Osteocyte (in vitro differentiated cells): ENCODE measurements around the gene NXN. TPM values are rescaled to one million over a fixed set of nuclear protein-coding genes. Genes with fewer than 3 reads are reported as not detected.
"Not testable (repeated sequence)": the region's sequence is repeated elsewhere in the genome, so short reads cannot be mapped to it uniquely, and the experiment has no call there.

Source experiments
- DNase-seq: peaks from one replicate; pipeline ENCODE4 v3.0.0; 2021; ENCODE audit warnings: mixed read lengths; ENCODE audit not compliant: unreplicated experiment; ENCODE audit errors: extremely low spot score
- H3K27ac Mint-ChIP-seq: one replicate; pipeline ENCODE4 v1.8.0; 2021; ENCODE audit warnings: mild to moderate bottlenecking, mixed read lengths; ENCODE audit not compliant: unreplicated experiment
- H3K27me3 Mint-ChIP-seq: one replicate; pipeline ENCODE4 v1.8.0; 2021; ENCODE audit warnings: mixed read lengths; ENCODE audit not compliant: unreplicated experiment
- H3K36me3 Mint-ChIP-seq: one replicate; pipeline ENCODE4 v1.8.0; 2021; ENCODE audit warnings: mixed read lengths; ENCODE audit not compliant: unreplicated experiment
- H3K4me1 Mint-ChIP-seq: one replicate; pipeline ENCODE4 v1.8.0; 2021; ENCODE audit warnings: mixed read lengths; ENCODE audit not compliant: unreplicated experiment
- H3K4me3 Mint-ChIP-seq: one replicate; pipeline ENCODE4 v1.8.0; 2021; ENCODE audit warnings: mild to moderate bottlenecking, moderate library complexity, mixed read lengths; ENCODE audit not compliant: unreplicated experiment
- H3K9me3 Mint-ChIP-seq: one replicate; pipeline ENCODE4 v1.8.0; 2021; ENCODE audit warnings: mixed read lengths; ENCODE audit not compliant: unreplicated experiment
- total RNA-seq: library from RNA; stranded (reverse); gene quantifications from 2 replicates; pipeline ENCODE4 v1.2.1, GENCODE V29; 2021
- TF ChIP-seq, protein P1 (sequence below): fragments of 200-600 bp; sonication (generic); IDR thresholded peaks from 2 replicates; pipeline ENCODE4 v1.5.0; 2021; ENCODE audit warnings: antibody characterized with exemption, mild to moderate bottlenecking, moderate library complexity

The NXN gene
- total RNA-seq, 1 donor from 2014 or later = 123 TPM

DNA sequence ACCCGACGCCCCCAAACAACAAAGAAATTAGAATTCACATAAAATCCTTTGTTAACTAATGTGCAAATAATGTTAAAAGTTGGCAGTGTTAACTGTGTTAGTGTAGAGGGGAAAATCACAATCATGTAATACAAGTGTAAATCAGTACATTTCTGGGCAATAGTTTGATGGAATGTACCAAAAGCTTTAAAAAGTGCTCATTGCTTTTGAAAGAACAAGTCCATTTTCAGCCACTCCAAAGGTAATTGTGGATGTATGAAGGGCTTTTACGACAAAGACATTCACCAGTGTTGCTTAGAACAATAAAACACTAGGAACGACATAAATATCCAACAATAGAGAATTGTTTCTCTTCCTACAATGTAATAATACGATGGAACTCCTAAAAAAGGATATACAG, 206.6 kb downstream of the NXN start:
- no peaks in the 10 kb centered on the region for H3K27me3 Mint-ChIP-seq
- H3K4me3 Mint-ChIP-seq = no peak overlapping the region
- H3K36me3 Mint-ChIP-seq = peaks cover 51% of the 10 kb centered on the region
- H3K9me3 Mint-ChIP-seq = no peaks in the 10 kb centered on the region
- TF ChIP-seq, protein P1, sequence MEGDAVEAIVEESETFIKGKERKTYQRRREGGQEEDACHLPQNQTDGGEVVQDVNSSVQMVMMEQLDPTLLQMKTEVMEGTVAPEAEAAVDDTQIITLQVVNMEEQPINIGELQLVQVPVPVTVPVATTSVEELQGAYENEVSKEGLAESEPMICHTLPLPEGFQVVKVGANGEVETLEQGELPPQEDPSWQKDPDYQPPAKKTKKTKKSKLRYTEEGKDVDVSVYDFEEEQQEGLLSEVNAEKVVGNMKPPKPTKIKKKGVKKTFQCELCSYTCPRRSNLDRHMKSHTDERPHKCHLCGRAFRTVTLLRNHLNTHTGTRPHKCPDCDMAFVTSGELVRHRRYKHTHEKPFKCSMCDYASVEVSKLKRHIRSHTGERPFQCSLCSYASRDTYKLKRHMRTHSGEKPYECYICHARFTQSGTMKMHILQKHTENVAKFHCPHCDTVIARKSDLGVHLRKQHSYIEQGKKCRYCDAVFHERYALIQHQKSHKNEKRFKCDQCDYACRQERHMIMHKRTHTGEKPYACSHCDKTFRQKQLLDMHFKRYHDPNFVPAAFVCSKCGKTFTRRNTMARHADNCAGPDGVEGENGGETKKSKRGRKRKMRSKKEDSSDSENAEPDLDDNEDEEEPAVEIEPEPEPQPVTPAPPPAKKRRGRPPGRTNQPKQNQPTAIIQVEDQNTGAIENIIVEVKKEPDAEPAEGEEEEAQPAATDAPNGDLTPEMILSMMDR = no peak
- DNase-seq = no peak
- H3K27ac Mint-ChIP-seq = no peak overlapping the region
- H3K4me1 Mint-ChIP-seq = peaks cover 21% of the 10 kb centered on the region

GRCh38 chr17:767076-767475, 212.5 kb downstream of the NXN start:
- TF ChIP-seq, protein P1 = no peak
- no peak for DNase-seq
- no peak overlapping the region for H3K4me3 Mint-ChIP-seq
- no peaks in the 10 kb centered on the region for H3K9me3 Mint-ChIP-seq
- H3K27ac Mint-ChIP-seq = no peak overlapping the region
- H3K36me3 Mint-ChIP-seq = peaks cover 49% of the 10 kb centered on the region
- H3K27me3 Mint-ChIP-seq = no peaks in the 10 kb centered on the region
- no peaks in the 10 kb centered on the region for H3K4me1 Mint-ChIP-seq

- no peaks in the 10 kb centered on the region for H3K9me3 Mint-ChIP-seq
- no peaks in the 10 kb centered on the region for H3K27me3 Mint-ChIP-seq
Measured at GRCh38 chr17:760371-760770, 219.2 kb downstream of the NXN start.

GRCh38 chr17:759964-760363, 219.6 kb downstream of the NXN start:
- Mint-ChIP-seq H3K4me1 (no peaks in the 10 kb centered on the region), H3K36me3 (peaks cover 42% of the 10 kb centered on the region), H3K27me3 (no peaks in the 10 kb centered on the region), H3K4me3 (no peak overlapping the region), H3K27ac (no peak overlapping the region), H3K9me3 (no peaks in the 10 kb centered on the region)
- TF ChIP-seq, protein P1 = no peak
- DNase-seq = no peak

More at GRCh38 chr17:760371-760770, 219.2 kb downstream of the NXN start:
- TF ChIP-seq, protein P1 = no peak
- Mint-ChIP-seq H3K27ac (no peak overlapping the region), H3K4me3 (no peak overlapping the region), H3K36me3 (peaks cover 46% of the 10 kb centered on the region), H3K4me1 (no peaks in the 10 kb centered on the region)
- DNase-seq = no peak

DNA sequence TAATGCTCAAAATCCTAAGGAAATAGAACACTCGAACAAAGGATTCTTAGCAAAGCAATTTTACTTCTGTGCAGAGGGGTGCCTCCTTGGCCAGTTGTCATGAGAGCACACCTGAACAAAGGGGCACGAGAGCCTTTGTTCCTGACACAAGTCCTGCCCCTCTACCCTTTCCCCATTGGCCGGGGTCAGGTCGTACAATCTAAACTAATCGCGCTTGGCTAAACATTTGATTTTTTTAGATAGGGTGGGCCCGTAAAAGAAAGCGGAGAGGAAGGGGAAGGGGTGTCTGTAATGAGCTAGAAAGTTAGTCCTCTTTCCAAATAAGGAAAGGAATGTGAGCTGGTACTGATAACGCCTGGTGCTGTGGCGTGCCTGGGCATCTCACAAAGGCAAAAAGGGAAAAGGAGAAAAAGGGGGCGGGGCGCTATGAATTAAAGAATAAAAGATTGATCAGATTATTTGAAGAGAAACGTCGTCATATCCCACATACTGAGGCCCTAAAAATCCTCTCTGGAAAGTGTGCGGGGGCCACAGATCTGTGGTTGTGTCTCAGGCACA, 223.5 kb downstream of the NXN start:
- H3K4me3 Mint-ChIP-seq = not testable (repeated sequence)

DNA sequence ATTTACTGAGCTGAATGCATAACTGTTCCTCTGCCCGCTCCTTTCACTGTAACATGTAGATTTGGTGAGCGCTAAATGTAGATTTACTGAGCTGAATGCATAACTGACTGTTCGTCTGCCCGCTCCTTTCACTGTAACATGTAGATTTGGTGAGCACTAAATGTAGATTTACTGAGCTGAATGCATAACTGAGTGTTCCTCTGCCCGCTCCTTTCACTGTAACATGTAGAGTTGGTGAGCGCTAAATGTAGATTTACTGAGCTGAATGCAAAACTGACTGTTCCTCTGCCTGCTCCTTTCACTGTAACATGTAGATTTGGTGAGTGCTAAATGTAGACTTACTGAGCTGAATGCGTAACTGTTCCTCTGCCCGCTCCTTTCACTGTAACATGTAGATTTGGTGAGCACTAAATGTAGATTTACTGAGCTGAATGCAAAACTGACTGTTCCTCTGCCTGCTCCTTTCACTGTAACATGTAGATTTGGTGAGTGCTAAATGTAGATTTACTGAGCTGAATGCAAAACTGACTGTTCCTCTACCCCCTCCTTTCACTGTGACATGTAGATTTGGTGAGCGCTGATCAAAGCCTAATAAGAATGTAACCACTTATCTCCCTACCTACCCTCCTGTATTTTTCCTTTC, 224.1 kb downstream of the NXN start:
- Mint-ChIP-seq H3K4me1 (peaks cover 19% of the 10 kb centered on the region), H3K36me3 (peaks cover 25% of the 10 kb centered on the region)
- H3K4me3 Mint-ChIP-seq, DNase-seq, H3K27ac Mint-ChIP-seq, H3K9me3 Mint-ChIP-seq, H3K27me3 Mint-ChIP-seq: not testable (repeated sequence)

More for the DNA sequence above, 223.5 kb downstream of the NXN start:
- peaks cover 25% of the 10 kb centered on the region for H3K36me3 Mint-ChIP-seq
- H3K9me3 Mint-ChIP-seq, H3K27me3 Mint-ChIP-seq, H3K27ac Mint-ChIP-seq, DNase-seq: not testable (repeated sequence)
- peaks cover 12% of the 10 kb centered on the region for H3K4me1 Mint-ChIP-seq
